CD4-positive, CD25-positive, alpha-beta regulatory T cell (primary cell): ENCODE data around the gene CYP4F11. TPM values are rescaled to one million over a fixed set of nuclear protein-coding genes. Genes with fewer than 3 reads are reported as not detected.
"Not testable (repeated sequence)": the region's sequence is repeated elsewhere in the genome, so short reads cannot be mapped to it uniquely, and the experiment has no call there.

ENCODE experiments used
- ATAC-seq, 2 donors: fragments of 150-1000 bp; cut with Tn5 transposase; one replicate each; pipeline ENCODE4 v1.10.0; 2021; ENCODE audit warnings: low read depth in 2 of 2, moderate number of reproducible peaks in 2 of 2, moderate library complexity in 1 of 2
- DNase-seq, 3 donors: peaks; one replicate each; pipeline versions ENCODE4 v3.0.0 to v3.0.0-alpha.2; 2012 to 2022; ENCODE audit warnings: mixed read lengths in 1 of 3
- H3K27ac ChIP-seq: one replicate; pipeline ENCODE4 v1.7.0; 2013; ENCODE audit warnings: mild to moderate bottlenecking, low read length; ENCODE audit not compliant: insufficient read depth, poor library complexity, severe bottlenecking
- H3K27me3 ChIP-seq: one replicate; pipeline ENCODE4 v1.7.0; 2013; ENCODE audit warnings: low read length; ENCODE audit not compliant: control insufficient read depth, insufficient read depth
- H3K36me3 ChIP-seq: one replicate; pipeline ENCODE4 v1.7.0; 2013; ENCODE audit warnings: mild to moderate bottlenecking, low read length, moderate library complexity; ENCODE audit not compliant: control insufficient read depth, insufficient read depth
- H3K4me1 ChIP-seq: 2 replicates; pipeline ENCODE4 v1.7.0; 2013; ENCODE audit warnings: mild to moderate bottlenecking, low read length; ENCODE audit not compliant: insufficient read depth, control insufficient read depth, poor library complexity, severe bottlenecking
- H3K4me3 ChIP-seq: one replicate; pipeline ENCODE4 v1.7.0; 2013; ENCODE audit warnings: low read depth, mild to moderate bottlenecking, low read length, moderate library complexity
- H3K9me3 ChIP-seq, 2 experiments: 1 replicate in 1 of 2; 2 replicates in 1 of 2; pipeline ENCODE4 v1.7.0; 2013; ENCODE audit warnings: low read length in 2 of 2, mild to moderate bottlenecking in 1 of 2, moderate library complexity in 1 of 2; ENCODE audit not compliant: control insufficient read depth in 2 of 2
- H3K27ac Mint-ChIP-seq, 3 donors: one replicate each; pipeline ENCODE4 v1.8.0; 2020 to 2022; ENCODE audit warnings: mild to moderate bottlenecking in 3 of 3, mixed read lengths in 3 of 3, moderate library complexity in 2 of 3
- H3K27me3 Mint-ChIP-seq: one replicate; pipeline ENCODE4 v1.8.0; 2022; ENCODE audit warnings: mild to moderate bottlenecking, mixed read lengths
- H3K36me3 Mint-ChIP-seq: one replicate; pipeline ENCODE4 v1.8.0; 2020; ENCODE audit warnings: mixed read lengths
- H3K4me1 Mint-ChIP-seq, 4 donors: one replicate each; pipeline ENCODE4 v1.8.0; 2020 to 2022; ENCODE audit warnings: mixed read lengths in 4 of 4, mild to moderate bottlenecking in 1 of 4
- H3K4me3 Mint-ChIP-seq, 4 donors: one replicate each; pipeline ENCODE4 v1.8.0; 2020 to 2022; ENCODE audit warnings: mild to moderate bottlenecking in 4 of 4, mixed read lengths in 4 of 4, moderate library complexity in 3 of 4
- H3K9me3 Mint-ChIP-seq, 7 donors: one replicate each; pipeline ENCODE4 v1.8.0; 2020 to 2022; ENCODE audit warnings: mixed read lengths in 7 of 7, mild to moderate bottlenecking in 3 of 7, moderate library complexity in 2 of 7
- polyA plus RNA-seq, 4 donors: library from polyadenylated mRNA; unstranded; fragments of 300-500 nt; fragmentation: Illumina TruSeq; gene quantifications; one replicate each; pipeline ENCODE4 v1.2.3, GENCODE V29; 2021
- total RNA-seq: library from RNA; stranded (reverse); gene quantifications from one replicate; pipeline ENCODE4 v1.2.3, GENCODE V29; 2022

Gene CYP4F11
- total and polyA plus RNA-seq, 5 donors from 2014 or later, result not detected

- no peaks in the 10 kb centered on the region for H3K4me1 Mint-ChIP-seq
- no peak overlapping the region for H3K4me3 Mint-ChIP-seq
- H3K27ac Mint-ChIP-seq, result no peak overlapping the region
- Histone ChIP-seq H3K27ac (no peak overlapping the region), H3K4me3 (no peak overlapping the region), H3K27me3 (peaks cover 2% of the 10 kb centered on the region), H3K36me3 (no peaks in the 10 kb centered on the region), H3K4me1 (no peaks in the 10 kb centered on the region), H3K9me3 (no peaks in the 10 kb centered on the region)
- H3K36me3 Mint-ChIP-seq, result no peaks in the 10 kb centered on the region
- H3K27me3 Mint-ChIP-seq, result peaks cover 4% of the 10 kb centered on the region
- DNase-seq, result no peak
- no peaks in the 10 kb centered on the region for H3K9me3 Mint-ChIP-seq
- ATAC-seq, result no peak
Measured at GRCh38 chr19:15892012-15892411, 42.3 kb downstream of the CYP4F11 start.

GRCh38 chr19:15891434-15891833, 42.9 kb downstream of the CYP4F11 start:
- ATAC-seq (no peak), DNase-seq (no peak)
- Histone ChIP-seq H3K4me1 (no peaks in the 10 kb centered on the region), H3K36me3 (no peaks in the 10 kb centered on the region), H3K4me3 (no peak overlapping the region), H3K27ac (no peak overlapping the region), H3K27me3 (peaks cover 2% of the 10 kb centered on the region), H3K9me3 (no peaks in the 10 kb centered on the region)
- Mint-ChIP-seq H3K36me3 (no peaks in the 10 kb centered on the region), H3K27ac (no peak overlapping the region), H3K9me3 (no peaks in the 10 kb centered on the region), H3K4me1 (no peaks in the 10 kb centered on the region), H3K27me3 (peaks cover under 1% of the 10 kb centered on the region), H3K4me3 (no peak overlapping the region)

- not testable (repeated sequence) for H3K9me3 ChIP-seq, H3K4me1 Mint-ChIP-seq, H3K27ac ChIP-seq, H3K36me3 ChIP-seq, H3K4me3 ChIP-seq, H3K27me3 Mint-ChIP-seq, H3K27me3 ChIP-seq, H3K27ac Mint-ChIP-seq, H3K4me1 ChIP-seq, H3K36me3 Mint-ChIP-seq, ATAC-seq, H3K4me3 Mint-ChIP-seq, H3K9me3 Mint-ChIP-seq, DNase-seq
Measured at GRCh38 chr19:15889339-15889738, 45.0 kb downstream of the CYP4F11 start.

- H3K9me3 ChIP-seq, result no peaks in the 10 kb centered on the region
- Mint-ChIP-seq H3K4me1 (no peaks in the 10 kb centered on the region), H3K27ac (no peak overlapping the region), H3K36me3 (no peaks in the 10 kb centered on the region), H3K9me3 (no peaks in the 10 kb centered on the region), H3K4me3 (no peak overlapping the region), H3K27me3 (peaks cover 8% of the 10 kb centered on the region)
- no peak overlapping the region for H3K27ac ChIP-seq
- H3K4me1 ChIP-seq, result no peaks in the 10 kb centered on the region
- ATAC-seq (no peak), DNase-seq (no peak)
- no peak overlapping the region for H3K4me3 ChIP-seq
- H3K36me3 ChIP-seq, result no peaks in the 10 kb centered on the region
- peaks cover 4% of the 10 kb centered on the region for H3K27me3 ChIP-seq
Measured at GRCh38 chr19:15885919-15886318, 48.4 kb downstream of the CYP4F11 start.

GRCh38 chr19:15885167-15885566, 49.2 kb downstream of the CYP4F11 start:
- H3K27ac ChIP-seq, result no peak overlapping the region
- no peaks in the 10 kb centered on the region for H3K9me3 ChIP-seq
- DNase-seq (no peak), ATAC-seq (no peak)
- Mint-ChIP-seq H3K4me1 (no peaks in the 10 kb centered on the region), H3K27ac (peak overlapping the region in 1 of 3 donors; percentile 2), H3K27me3 (peaks cover 8% of the 10 kb centered on the region), H3K4me3 (no peak overlapping the region), H3K9me3 (no peaks in the 10 kb centered on the region), H3K36me3 (no peaks in the 10 kb centered on the region)
- H3K36me3 ChIP-seq, result no peaks in the 10 kb centered on the region
- no peaks in the 10 kb centered on the region for H3K4me1 ChIP-seq
- peaks cover 4% of the 10 kb centered on the region for H3K27me3 ChIP-seq
- H3K4me3 ChIP-seq, result no peak overlapping the region

- H3K4me3 Mint-ChIP-seq, H3K36me3 ChIP-seq, H3K4me3 ChIP-seq, H3K4me1 ChIP-seq, DNase-seq, H3K36me3 Mint-ChIP-seq, H3K27ac ChIP-seq, ATAC-seq, H3K27ac Mint-ChIP-seq, H3K4me1 Mint-ChIP-seq, H3K9me3 ChIP-seq, H3K9me3 Mint-ChIP-seq, H3K27me3 ChIP-seq: not testable (repeated sequence)
- H3K27me3 Mint-ChIP-seq, result peaks cover 15% of the 10 kb centered on the region
Measured at GRCh38 chr19:15883329-15883728, 51.0 kb downstream of the CYP4F11 start.

GRCh38 chr19:15874821-15875474, 59.4 kb downstream of the CYP4F11 start:
- Histone ChIP-seq H3K9me3 (no peaks in the 10 kb centered on the region), H3K4me3 (no peak overlapping the region), H3K4me1 (no peaks in the 10 kb centered on the region), H3K27me3 (peaks cover 12% of the 10 kb centered on the region), H3K27ac (no peak overlapping the region), H3K36me3 (no peaks in the 10 kb centered on the region)
- peaks cover 26% of the 10 kb centered on the region for H3K27me3 Mint-ChIP-seq
- peaks cover 0 to 4% (median 0%) of the 10 kb centered on the region in 7 donors for H3K9me3 Mint-ChIP-seq
- no peaks in the 10 kb centered on the region for H3K36me3 Mint-ChIP-seq
- H3K27ac Mint-ChIP-seq, result no peak overlapping the region
- H3K4me3 Mint-ChIP-seq, result no peak overlapping the region
- no peak for DNase-seq
- no peak for ATAC-seq
- H3K4me1 Mint-ChIP-seq, result peaks cover 0 to 6% (median 0%) of the 10 kb centered on the region in 4 donors

- peaks cover 12% of the 10 kb centered on the region for H3K27me3 ChIP-seq
- H3K4me1 Mint-ChIP-seq, H3K9me3 ChIP-seq, H3K4me3 ChIP-seq, H3K27ac Mint-ChIP-seq, H3K4me1 ChIP-seq, H3K36me3 ChIP-seq, H3K4me3 Mint-ChIP-seq, H3K9me3 Mint-ChIP-seq, ATAC-seq, DNase-seq, H3K27ac ChIP-seq, H3K36me3 Mint-ChIP-seq: not testable (repeated sequence)
- H3K27me3 Mint-ChIP-seq, result peaks cover 20% of the 10 kb centered on the region
Measured at GRCh38 chr19:15873771-15874170, 60.6 kb downstream of the CYP4F11 start.
